Adrenal gland (tissue), 12 donors: ENCODE results near the gene ARHGEF28. TPM values are rescaled to one million over a fixed set of nuclear protein-coding genes. Genes with fewer than 3 reads are reported as not detected.

ENCODE experiments used
- DNase-seq, 7 donors: peaks; one replicate each; pipeline ENCODE4 v3.0.0-alpha.2; 2019 to 2020
- H3K27ac ChIP-seq, 5 donors: fragments of 200-600 bp; sonication (generic) in 4 of 5; 1 replicate in 3 of 5; 2 replicates in 2 of 5; pipeline versions ENCODE4 v1.5.1 to v1.8.0; 2016 to 2020; ENCODE audit warnings: mild to moderate bottlenecking in 1 of 5
- H3K27me3 ChIP-seq: fragments of 200-600 bp; 2 replicates; pipeline ENCODE4 v1.8.0; 2021
- H3K36me3 ChIP-seq, 2 donors: fragments of 200-600 bp; replicated peaks in 1 of 2; 1 replicate in 1 of 2; 2 replicates in 1 of 2; pipeline versions ENCODE4 v1.5.1 to v1.8.0; 2018 to 2022
- H3K4me1 ChIP-seq, 2 donors: fragments of 200-600 bp; replicated peaks in 1 of 2; 1 replicate in 1 of 2; 2 replicates in 1 of 2; pipeline versions ENCODE4 v1.5.1 to v1.8.0; 2018 to 2021
- H3K4me3 ChIP-seq, 4 donors: fragments of 200-600 bp; sonication (generic) in 3 of 4; one replicate each; pipeline ENCODE4 v1.5.1; 2016 to 2018
- H3K9me3 ChIP-seq, 3 donors: fragments of 200-600 bp; sonication (generic) in 1 of 3; replicated peaks in 1 of 3; 1 replicate in 2 of 3; 2 replicates in 1 of 3; pipeline versions ENCODE4 v1.5.1 to v1.8.0; 2016 to 2021
- POLR2A ChIP-seq, 2 donors: fragments of 450-650 bp; IDR thresholded peaks; one replicate each; pipeline ENCODE4 v1.6.1; 2017; ENCODE audit warnings: antibody characterized with exemption in 2 of 2, mild to moderate bottlenecking in 2 of 2, moderate library complexity in 1 of 2
- WGBS, 4 donors: extraction: QIAGEN DNeasy Blood & Tissue Kit in 2 of 4; methylation state at CpG; one replicate each; pipeline versions ENCODE4 v1.1.5 to v1.1.7; 2013 to 2017; 5-methylcytosine and 5-hydroxymethylcytosine counted together
- intact Hi-C, 2 donors: fragments of 100-400 bp; cut with DNase I; formaldehyde crosslinking; loops; one replicate each; pipeline versions ENCODE4 v1.14.1 to v1.15.0; 2022 to 2023
- polyA plus RNA-seq, 3 donors: library from polyadenylated mRNA; stranded (reverse); fragments of 200-250 nt in 2 of 3; fragments of 350-450 nt in 1 of 3; fragmentation: Illumina TruSeq in 1 of 3; extraction: RNeasy Lipid Tissue Mini Kit (QIAGEN cat#74804) in 1 of 3; gene quantifications; one replicate each; pipeline ENCODE4 v1.2.3, GENCODE V29; 2013 to 2014
- total RNA-seq, 9 donors: library from RNA; depleted of rRNA in 4 of 9; stranded (reverse); fragments of >200 nt in 4 of 9; fragments of 120-200 nt in 1 of 9; fragmentation: NEBNext Ultra II Directional in 1 of 9; extraction: Animal tissue kit (Norgen Biotek cat#: 25700) in 1 of 9; gene quantifications; one replicate each; pipeline versions ENCODE4 v1.1.0 to v1.2.4, GENCODE V29; 2013 to 2023
- TF ChIP-seq, protein P1 (sequence below), 6 experiments: fragments of 450-650 bp in 4 of 6; fragments of 200-600 bp in 2 of 6; sonication (generic) in 1 of 6; IDR thresholded peaks; 1 replicate in 5 of 6; 2 replicates in 1 of 6; pipeline versions ENCODE4 v1.5.1 to v1.8.0; 2016 to 2021; ENCODE audit warnings: antibody characterized with exemption in 6 of 6, mild to moderate bottlenecking in 2 of 6, moderate library complexity in 1 of 6
- donor health status: healthy with polysubstance abuse.
- donor health status: Bipolar disorder and iron deficiency.
- donor health status: DM: yes; HTN: yes; CAD: no.
- donor health status: DM: no; HTN: no; CAD: no.
- donor health status: DM: no; HTN: no; CAD: no.
- donor health status: DM: yes; HTN: yes; CAD: no.

ARHGEF28 gene
- total and polyA plus RNA-seq, 12 donors, result 25.3 to 138 (median 42.4) TPM

DNA sequence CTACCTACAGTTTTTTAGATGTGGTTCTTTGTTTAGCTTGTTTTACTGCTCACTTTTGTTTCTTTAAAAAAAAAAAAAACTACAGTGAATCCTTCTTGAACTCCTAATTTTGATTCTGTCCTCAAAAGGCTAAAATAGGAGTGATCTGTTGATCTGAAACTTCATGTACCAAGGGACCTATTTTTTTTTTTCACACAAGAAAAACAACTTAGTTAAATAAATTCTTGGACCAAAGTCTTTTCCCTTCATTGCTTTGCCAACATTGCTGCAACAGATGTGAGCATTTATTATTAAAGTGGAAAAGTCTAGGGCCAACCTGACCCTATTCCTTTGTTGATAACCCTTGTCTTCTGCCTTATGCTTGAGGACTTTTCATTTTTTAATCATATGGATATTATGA lies 236.8 kb downstream of the ARHGEF28 start:
- no peak for TF ChIP-seq POLR2A (IDR thresholded peaks at IDR 0.05)
- TF ChIP-seq, protein P1, sequence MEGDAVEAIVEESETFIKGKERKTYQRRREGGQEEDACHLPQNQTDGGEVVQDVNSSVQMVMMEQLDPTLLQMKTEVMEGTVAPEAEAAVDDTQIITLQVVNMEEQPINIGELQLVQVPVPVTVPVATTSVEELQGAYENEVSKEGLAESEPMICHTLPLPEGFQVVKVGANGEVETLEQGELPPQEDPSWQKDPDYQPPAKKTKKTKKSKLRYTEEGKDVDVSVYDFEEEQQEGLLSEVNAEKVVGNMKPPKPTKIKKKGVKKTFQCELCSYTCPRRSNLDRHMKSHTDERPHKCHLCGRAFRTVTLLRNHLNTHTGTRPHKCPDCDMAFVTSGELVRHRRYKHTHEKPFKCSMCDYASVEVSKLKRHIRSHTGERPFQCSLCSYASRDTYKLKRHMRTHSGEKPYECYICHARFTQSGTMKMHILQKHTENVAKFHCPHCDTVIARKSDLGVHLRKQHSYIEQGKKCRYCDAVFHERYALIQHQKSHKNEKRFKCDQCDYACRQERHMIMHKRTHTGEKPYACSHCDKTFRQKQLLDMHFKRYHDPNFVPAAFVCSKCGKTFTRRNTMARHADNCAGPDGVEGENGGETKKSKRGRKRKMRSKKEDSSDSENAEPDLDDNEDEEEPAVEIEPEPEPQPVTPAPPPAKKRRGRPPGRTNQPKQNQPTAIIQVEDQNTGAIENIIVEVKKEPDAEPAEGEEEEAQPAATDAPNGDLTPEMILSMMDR (IDR thresholded peaks at IDR 0.05), result no peak
- H3K4me3 ChIP-seq, result no peak overlapping the region
- intact Hi-C loops, result no loop called here
- no peak overlapping the region for H3K27ac ChIP-seq
- H3K27me3 ChIP-seq, result no peaks in the 10 kb centered on the region
- H3K9me3 ChIP-seq, result no peaks in the 10 kb centered on the region
- H3K4me1 ChIP-seq, result peaks cover 4 to 21% of the 10 kb centered on the region in 2 donors
- no peak for DNase-seq
- H3K36me3 ChIP-seq, result peaks cover 0 to 2% of the 10 kb centered on the region in 2 donors

- H3K36me3 ChIP-seq, result peaks cover 0 to 5% of the 10 kb centered on the region in 2 donors
- no peak for DNase-seq
- 93 to 100% (median 95%) methylated on average over 2 to 3 of the region's 3 CpGs for WGBS, 4 donors
- intact Hi-C loops, result no loop called here
- H3K4me1 ChIP-seq, result peaks cover 0 to 18% of the 10 kb centered on the region in 2 donors
- H3K27ac ChIP-seq, result no peak overlapping the region
- TF ChIP-seq, protein P1 (IDR thresholded peaks at IDR 0.05), result no peak
- no peak for TF ChIP-seq POLR2A (IDR thresholded peaks at IDR 0.05)
- no peaks in the 10 kb centered on the region for H3K27me3 ChIP-seq
- no peak overlapping the region for H3K4me3 ChIP-seq
- H3K9me3 ChIP-seq, result no peaks in the 10 kb centered on the region
These were observed 237.9 kb downstream of the ARHGEF28 start for GRCh38 chr5:73863876-73864275.

DNA sequence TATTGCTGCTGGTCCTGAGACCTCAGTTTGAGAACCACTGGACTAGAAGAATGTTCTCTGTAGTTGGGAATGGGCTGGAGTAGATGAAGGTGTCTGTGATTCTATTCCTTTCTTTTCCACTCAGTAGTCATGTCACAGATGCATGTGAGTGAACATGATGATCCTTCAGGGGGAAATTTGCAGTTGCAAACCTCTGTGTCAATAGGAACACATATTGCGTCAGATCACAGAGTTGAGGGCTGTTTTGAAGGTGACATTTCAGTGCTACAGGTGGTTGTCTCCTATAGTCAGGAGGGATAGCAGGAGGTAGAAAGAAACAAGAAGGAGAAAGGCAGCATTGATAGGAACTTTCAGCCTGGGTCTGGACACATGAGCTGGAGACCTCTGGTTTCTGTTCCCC lies 239.3 kb downstream of the ARHGEF28 start:
- DNase-seq, result no peak
- H3K4me1 ChIP-seq, result peaks cover 0 to 18% of the 10 kb centered on the region in 2 donors
- no peaks in the 10 kb centered on the region for H3K9me3 ChIP-seq
- peaks cover 0 to 5% of the 10 kb centered on the region in 2 donors for H3K36me3 ChIP-seq
- intact Hi-C loops, result no loop called here
- WGBS, 4 donors, result 79 to 100% (median 91%) methylated on average over 1 of the region's 1 CpG
- no peak overlapping the region for H3K27ac ChIP-seq
- H3K27me3 ChIP-seq, result no peaks in the 10 kb centered on the region
- no peak for TF ChIP-seq POLR2A (IDR thresholded peaks at IDR 0.05)
- TF ChIP-seq, protein P1 (IDR thresholded peaks at IDR 0.05), result no peak
- no peak overlapping the region for H3K4me3 ChIP-seq

GRCh38 chr5:73867345-73868335 lies 241.6 kb downstream of the ARHGEF28 start:
- no peak for DNase-seq
- WGBS, 4 donors, result 89 to 93% (median 90%) methylated on average over 5 of the region's 5 CpGs
- Histone ChIP-seq H3K27me3 (no peaks in the 10 kb centered on the region), H3K4me1 (peaks cover 0 to 1% of the 10 kb centered on the region in 2 donors), H3K4me3 (no peak overlapping the region), H3K36me3 (peaks cover 0 to 5% of the 10 kb centered on the region in 2 donors), H3K9me3 (no peaks in the 10 kb centered on the region), H3K27ac (no peak overlapping the region)
- intact Hi-C loops, result no loop called here
- TF ChIP-seq, protein P1 (IDR thresholded peaks at IDR 0.05), result no peak
- TF ChIP-seq POLR2A (IDR thresholded peaks at IDR 0.05), result no peak
